ENCODE data around the gene ZNF512B.
"Not testable (repeated sequence)": the region's sequence is repeated elsewhere in the genome, so short reads cannot be mapped to it uniquely, and the experiment has no call there.

DNA sequence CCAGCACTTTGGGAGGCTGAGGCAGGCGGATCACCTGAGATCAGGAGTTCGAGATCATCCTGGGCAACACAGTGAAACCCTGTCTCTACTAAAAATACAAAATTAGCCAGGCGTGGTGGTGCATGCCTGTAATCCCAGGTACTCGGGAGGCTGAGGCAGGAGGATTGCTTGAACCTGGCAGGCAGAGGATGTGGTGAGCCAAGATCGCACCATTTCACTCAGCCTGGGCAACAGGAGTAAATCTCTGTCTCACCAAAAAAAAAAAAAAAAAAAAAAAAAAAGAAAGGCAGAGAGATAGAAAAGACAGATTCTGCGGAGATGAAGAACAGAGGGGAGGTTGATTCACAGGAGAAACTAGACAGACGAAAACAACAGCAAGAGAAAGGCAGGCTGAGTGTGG, 6.8 kb upstream of the ZNF512B start:
- TF ChIP-seq, protein P1, sequence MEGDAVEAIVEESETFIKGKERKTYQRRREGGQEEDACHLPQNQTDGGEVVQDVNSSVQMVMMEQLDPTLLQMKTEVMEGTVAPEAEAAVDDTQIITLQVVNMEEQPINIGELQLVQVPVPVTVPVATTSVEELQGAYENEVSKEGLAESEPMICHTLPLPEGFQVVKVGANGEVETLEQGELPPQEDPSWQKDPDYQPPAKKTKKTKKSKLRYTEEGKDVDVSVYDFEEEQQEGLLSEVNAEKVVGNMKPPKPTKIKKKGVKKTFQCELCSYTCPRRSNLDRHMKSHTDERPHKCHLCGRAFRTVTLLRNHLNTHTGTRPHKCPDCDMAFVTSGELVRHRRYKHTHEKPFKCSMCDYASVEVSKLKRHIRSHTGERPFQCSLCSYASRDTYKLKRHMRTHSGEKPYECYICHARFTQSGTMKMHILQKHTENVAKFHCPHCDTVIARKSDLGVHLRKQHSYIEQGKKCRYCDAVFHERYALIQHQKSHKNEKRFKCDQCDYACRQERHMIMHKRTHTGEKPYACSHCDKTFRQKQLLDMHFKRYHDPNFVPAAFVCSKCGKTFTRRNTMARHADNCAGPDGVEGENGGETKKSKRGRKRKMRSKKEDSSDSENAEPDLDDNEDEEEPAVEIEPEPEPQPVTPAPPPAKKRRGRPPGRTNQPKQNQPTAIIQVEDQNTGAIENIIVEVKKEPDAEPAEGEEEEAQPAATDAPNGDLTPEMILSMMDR (conservative IDR thresholded peaks at IDR 0.05; ENCODE audit: low read depth in 2 of 2): not testable (repeated sequence)
- TF ChIP-seq EZH2 (IDR thresholded peaks at IDR 0.05; ENCODE audit: low read depth, unreplicated experiment): not testable (repeated sequence)
